ENCODE measurements around the gene CLEC16A. TPM values are rescaled to one million over a fixed set of nuclear protein-coding genes. Genes with fewer than 3 reads are reported as not detected.

Gene CLEC16A
- total and polyA plus RNA-seq, 4 donors: 14.3 to 44.4 (median 26.4) TPM

DNA sequence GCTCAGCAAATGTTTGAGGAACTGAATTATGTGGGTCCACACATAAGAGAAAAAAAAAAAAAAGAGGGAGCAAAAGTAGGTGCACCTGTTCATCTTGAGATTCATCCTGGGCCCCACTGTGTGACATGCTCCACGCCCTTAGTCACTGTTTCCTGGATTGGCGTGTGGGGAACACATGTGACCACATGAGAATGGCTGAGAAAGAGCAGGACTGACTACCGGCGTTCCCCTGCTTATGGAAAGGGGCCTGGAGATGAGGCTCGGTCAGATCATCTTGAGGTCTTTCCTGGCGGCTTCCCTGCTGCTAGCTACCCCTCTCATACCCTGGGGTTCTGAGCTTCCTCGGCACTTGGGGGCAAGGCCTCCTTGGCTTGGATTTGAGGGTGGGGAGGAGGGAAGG lies 6.0 kb upstream of the CLEC16A start:
- TF ChIP-seq, protein P1, sequence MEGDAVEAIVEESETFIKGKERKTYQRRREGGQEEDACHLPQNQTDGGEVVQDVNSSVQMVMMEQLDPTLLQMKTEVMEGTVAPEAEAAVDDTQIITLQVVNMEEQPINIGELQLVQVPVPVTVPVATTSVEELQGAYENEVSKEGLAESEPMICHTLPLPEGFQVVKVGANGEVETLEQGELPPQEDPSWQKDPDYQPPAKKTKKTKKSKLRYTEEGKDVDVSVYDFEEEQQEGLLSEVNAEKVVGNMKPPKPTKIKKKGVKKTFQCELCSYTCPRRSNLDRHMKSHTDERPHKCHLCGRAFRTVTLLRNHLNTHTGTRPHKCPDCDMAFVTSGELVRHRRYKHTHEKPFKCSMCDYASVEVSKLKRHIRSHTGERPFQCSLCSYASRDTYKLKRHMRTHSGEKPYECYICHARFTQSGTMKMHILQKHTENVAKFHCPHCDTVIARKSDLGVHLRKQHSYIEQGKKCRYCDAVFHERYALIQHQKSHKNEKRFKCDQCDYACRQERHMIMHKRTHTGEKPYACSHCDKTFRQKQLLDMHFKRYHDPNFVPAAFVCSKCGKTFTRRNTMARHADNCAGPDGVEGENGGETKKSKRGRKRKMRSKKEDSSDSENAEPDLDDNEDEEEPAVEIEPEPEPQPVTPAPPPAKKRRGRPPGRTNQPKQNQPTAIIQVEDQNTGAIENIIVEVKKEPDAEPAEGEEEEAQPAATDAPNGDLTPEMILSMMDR (IDR thresholded peaks at IDR 0.05; ENCODE audit: control extremely low read depth, extremely low read depth): no peak
- Histone ChIP-seq H3K36me3 (ENCODE audit: control insufficient read depth in 4 of 4, insufficient read depth in 4 of 4, low read length in 4 of 4) (peaks cover 0 to 8% (median 4%) of the 10 kb centered on the region in 4 donors), H3K9ac (ENCODE audit: insufficient read depth in 1 of 2, low read length in 2 of 2) (no peak overlapping the region), H3K27me3 (ENCODE audit: control insufficient read depth in 3 of 3, insufficient read depth in 3 of 3, low read length in 2 of 3) (no peaks in the 10 kb centered on the region), H3K4me1 (ENCODE audit: control insufficient read depth in 5 of 5, insufficient read depth in 5 of 5, low read length in 5 of 5) (peaks cover 38 to 68% (median 41%) of the 10 kb centered on the region in 5 donors), H3K9me3 (ENCODE audit: control insufficient read depth in 4 of 4, insufficient read depth in 3 of 4, low read length in 3 of 4) (no peaks in the 10 kb centered on the region), H3K4me3 (no peak overlapping the region), H3K27ac (ENCODE audit: low read depth in 1 of 2, low read length in 1 of 2) (peak overlapping the region; percentile 57 to 74)
- ATAC-seq (ENCODE audit: insufficient read depth, low FRiP score) (no peak), DNase-seq (no peak)
- whole genome bisulfite sequencing, 2 donors: 32 to 33% methylated on average over 7 of the region's 7 CpGs

DNA sequence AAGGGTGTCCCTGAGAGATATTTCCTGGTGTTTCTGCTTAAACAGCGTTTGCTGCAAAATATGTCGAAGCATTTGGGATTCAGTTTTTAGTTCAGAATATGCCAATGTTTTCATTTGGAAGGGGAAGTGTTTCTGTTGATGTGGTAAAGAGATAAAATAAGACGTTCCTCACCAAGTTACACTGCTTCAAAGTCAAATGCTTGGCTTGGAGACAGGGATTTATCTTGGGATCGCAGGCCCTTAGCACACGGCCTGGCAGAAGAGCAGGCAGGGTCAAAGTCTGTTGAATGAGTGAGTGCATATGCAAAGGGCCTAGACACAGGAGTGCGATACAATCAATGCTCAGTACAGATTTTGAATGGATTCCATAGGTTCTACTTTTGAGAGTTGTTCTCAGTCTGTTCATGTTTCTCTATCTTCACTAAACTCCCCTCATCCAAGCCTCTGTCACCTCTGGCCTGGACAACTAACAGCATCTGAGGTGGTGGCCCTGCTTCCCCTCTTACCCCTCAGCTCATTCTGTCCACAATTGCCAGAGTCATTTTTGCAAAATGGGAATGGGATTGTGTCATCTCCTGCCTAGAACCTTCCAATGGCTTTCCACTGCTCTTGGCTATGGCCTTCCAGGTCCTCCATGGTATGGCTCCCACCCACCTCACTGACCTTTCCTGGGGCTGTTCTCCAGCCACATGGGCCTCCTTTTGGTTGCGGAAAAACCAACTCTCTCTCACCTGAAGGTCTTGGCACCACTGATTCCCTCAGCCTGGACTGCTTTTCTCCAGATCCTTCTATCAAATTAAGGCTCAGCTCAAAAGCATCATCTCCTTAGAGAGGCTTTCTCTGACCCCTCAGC lies 5.3 kb upstream of the CLEC16A start:
- Histone ChIP-seq H3K27me3 (ENCODE audit: control insufficient read depth in 3 of 3, insufficient read depth in 3 of 3, low read length in 2 of 3) (no peaks in the 10 kb centered on the region), H3K9me3 (ENCODE audit: control insufficient read depth in 4 of 4, insufficient read depth in 3 of 4, low read length in 3 of 4) (no peaks in the 10 kb centered on the region), H3K36me3 (ENCODE audit: control insufficient read depth in 4 of 4, insufficient read depth in 4 of 4, low read length in 4 of 4) (peaks cover 0 to 8% (median 2%) of the 10 kb centered on the region in 4 donors), H3K4me1 (ENCODE audit: control insufficient read depth in 5 of 5, insufficient read depth in 5 of 5, low read length in 5 of 5) (peaks cover 38 to 74% (median 44%) of the 10 kb centered on the region in 5 donors), H3K4me3 (no peak overlapping the region), H3K9ac (ENCODE audit: insufficient read depth in 1 of 2, low read length in 2 of 2) (peak overlapping the region in 1 of 2 donors; percentile 3), H3K27ac (ENCODE audit: low read depth in 1 of 2, low read length in 1 of 2) (peak overlapping the region; percentile 27 to 57)
- WGBS, 2 donors: 38 to 39% methylated on average over 7 of the region's 7 CpGs
- DNase-seq (no peak), ATAC-seq (ENCODE audit: insufficient read depth, low FRiP score) (no peak)
- TF ChIP-seq, protein P1 (IDR thresholded peaks at IDR 0.05; ENCODE audit: control extremely low read depth, extremely low read depth): no peak

DNA sequence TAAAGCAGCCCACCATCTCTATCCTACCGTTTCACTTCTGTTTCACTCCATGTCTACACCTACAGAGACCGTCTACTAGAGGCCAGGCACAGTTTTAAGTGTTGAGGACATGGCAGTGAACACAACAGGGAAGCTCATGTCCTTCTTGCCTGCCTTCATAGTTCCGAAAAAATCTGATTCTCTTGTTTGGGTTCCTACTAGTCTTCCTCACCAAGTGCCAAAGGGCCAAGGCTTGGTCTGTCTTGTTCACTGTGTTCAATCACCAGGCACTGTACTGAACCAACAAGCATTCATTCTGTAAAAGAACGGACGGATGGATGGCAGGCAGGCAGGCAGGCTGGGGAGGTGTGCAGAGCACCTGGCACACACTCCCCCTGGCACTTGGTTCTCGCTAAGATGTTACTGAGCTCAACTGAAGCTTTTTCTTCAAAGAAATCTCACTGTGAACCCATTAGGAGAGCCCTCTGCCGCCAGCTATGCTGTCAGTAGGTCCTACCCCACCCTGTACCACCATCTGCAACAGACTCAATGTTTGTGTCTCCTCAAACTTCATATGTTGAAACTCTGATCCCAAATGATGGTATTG lies 4.6 kb upstream of the CLEC16A start:
- no peak overlapping the region for H3K4me3 ChIP-seq
- TF ChIP-seq, protein P1 (IDR thresholded peaks at IDR 0.05; ENCODE audit: control extremely low read depth, extremely low read depth): no peak
- ATAC-seq (ENCODE audit: insufficient read depth, low FRiP score) (no peak), DNase-seq (no peak)
- H3K4me1 ChIP-seq (ENCODE audit: control insufficient read depth in 5 of 5, insufficient read depth in 5 of 5, low read length in 5 of 5): peaks cover 34 to 71% (median 38%) of the 10 kb centered on the region in 5 donors
- peak overlapping the region; percentile 17 to 35 for H3K9ac ChIP-seq (ENCODE audit: insufficient read depth in 1 of 2, low read length in 2 of 2)
- peaks cover 0 to 4% (median 1%) of the 10 kb centered on the region in 4 donors for H3K36me3 ChIP-seq (ENCODE audit: control insufficient read depth in 4 of 4, insufficient read depth in 4 of 4, low read length in 4 of 4)
- 85 to 88% methylated on average over 7 of the region's 7 CpGs for WGBS, 2 donors
- H3K27me3 ChIP-seq (ENCODE audit: control insufficient read depth in 3 of 3, insufficient read depth in 3 of 3, low read length in 2 of 3): no peaks in the 10 kb centered on the region
- H3K27ac ChIP-seq (ENCODE audit: low read depth in 1 of 2, low read length in 1 of 2): peak overlapping the region in 1 of 2 donors; percentile 27
- no peaks in the 10 kb centered on the region for H3K9me3 ChIP-seq (ENCODE audit: control insufficient read depth in 4 of 4, insufficient read depth in 3 of 4, low read length in 3 of 4)

All from lung (tissue), 12 donors.